Measurements from ENCODE around the gene CHD9NB. TPM values are rescaled to one million over a fixed set of nuclear protein-coding genes. Genes with fewer than 3 reads are reported as not detected.

Gene CHD9NB
- total and polyA plus RNA-seq, 9 of the 15 experiments (the other 6 are each of a cell fraction or from before 2014, with no cell fraction given) = 0.06 to 0.10 (median 0.07) TPM; not detected in 6

- TF ChIP-seq MGA (IDR thresholded peaks at IDR 0.05) = peak; percentile 82
- no peak for TF ChIP-seq ZNF263 (CRISPR knock-in tag; IDR thresholded peaks at IDR 0.05; ENCODE audit: borderline replicate concordance)
- TF ChIP-seq KDM2B (CRISPR knock-in tag; IDR thresholded peaks at IDR 0.05) = no peak
- TF ChIP-seq NFRKB (IDR thresholded peaks at IDR 0.05; ENCODE audit: low read depth) = no peak; the same call in none of the 2 replicates
- no peak for TF ChIP-seq ZNF717 (CRISPR knock-in tag; IDR thresholded peaks at IDR 0.05)
- no peak for TF ChIP-seq HMGN3 (IDR thresholded peaks at IDR 0.05; ENCODE audit: borderline replicate concordance, extremely low read depth, insufficient read length, low read depth, low read length)
- TF ChIP-seq CSDE1 (IDR thresholded peaks at IDR 0.05) = no peak
- no peak for TF ChIP-seq ARID3B (CRISPR knock-in tag; IDR thresholded peaks at IDR 0.05; ENCODE audit: borderline replicate concordance)
- no peak for TF ChIP-seq BRD4 (IDR thresholded peaks at IDR 0.05)
- TF ChIP-seq ZNF274 (IDR thresholded peaks at IDR 0.05; ENCODE audit: borderline replicate concordance, low read depth, low read length) = no peak
- no peak for TF ChIP-seq ZNF551 (CRISPR knock-in tag; IDR thresholded peaks at IDR 0.05)
- TF ChIP-seq NKRF (IDR thresholded peaks at IDR 0.05; ENCODE audit: borderline replicate concordance) = 0 out of 2 replicates have a peak, but pooled peaks have one; percentile 14
- no peak for TF ChIP-seq PML (IDR thresholded peaks at IDR 0.05; ENCODE audit: low read length)
These were observed 1.4 kb upstream of the CHD9NB start (continued) for GRCh38 chr16:53053967-53054669.

Measured in K562 (cell line).